ENCODE measurements around the gene PITPNC1. TPM values are rescaled to one million over a fixed set of nuclear protein-coding genes. Genes with fewer than 3 reads are reported as not detected.
A peak's percentile ranks its signal among the peaks of the same experiment; 100 is the strongest.

PITPNC1 gene
- total and polyA plus RNA-seq, 2 of the 13 experiments (the other 11 are each of a cell fraction or from before 2014, with no cell fraction given): 4.1 to 5.7 TPM

- no peak for TF ChIP-seq ZKSCAN5 (CRISPR knock-in tag; IDR thresholded peaks at IDR 0.05)
- peak; percentile 87 for TF ChIP-seq ZNF607 (CRISPR knock-in tag; IDR thresholded peaks at IDR 0.05; ENCODE audit: borderline replicate concordance)
- no peak for TF ChIP-seq RFX5 (IDR thresholded peaks at IDR 0.05; ENCODE audit: low read depth, low read length)
- no peak for TF ChIP-seq ZNF362 (CRISPR knock-in tag; IDR thresholded peaks at IDR 0.05; ENCODE audit: borderline replicate concordance)
- no peak for TF ChIP-seq CREBL2 (CRISPR knock-in tag; IDR thresholded peaks at IDR 0.05; ENCODE audit: borderline replicate concordance)
- TF ChIP-seq CENPT (CRISPR knock-in tag; IDR thresholded peaks at IDR 0.05; ENCODE audit: low read depth): no peak
- TF ChIP-seq ZNF317 (CRISPR knock-in tag; IDR thresholded peaks at IDR 0.05): no peak
- no peak for TF ChIP-seq SNRNP70 (IDR thresholded peaks at IDR 0.05; ENCODE audit: low read depth, low read length)
- TF ChIP-seq JUN (CRISPR knock-in tag; IDR thresholded peaks at IDR 0.05): no peak
- no peak for TF ChIP-seq STAT5B (CRISPR knock-in tag; IDR thresholded peaks at IDR 0.05)
- TF ChIP-seq DPF2 (CRISPR knock-in tag; IDR thresholded peaks at IDR 0.05; ENCODE audit: borderline replicate concordance, low read depth): no peak
- no peak for TF ChIP-seq ATAD3A (CRISPR knock-in tag; IDR thresholded peaks at IDR 0.05)
- TF ChIP-seq KLF9 (CRISPR knock-in tag; IDR thresholded peaks at IDR 0.05; ENCODE audit: low read depth): peak; percentile 42; the same call in 1 of the 2 replicates
- no peak for TF ChIP-seq ZNF589 (CRISPR knock-in tag; conservative IDR thresholded peaks at IDR 0.05)
- peak; percentile 71; the same call in 1 of the 2 replicates for TF ChIP-seq ZNF446 (CRISPR knock-in tag; IDR thresholded peaks at IDR 0.05)
- no peak for TF ChIP-seq CSRNP1 (CRISPR knock-in tag; IDR thresholded peaks at IDR 0.05)
- TF ChIP-seq HMGXB4 (CRISPR knock-in tag; IDR thresholded peaks at IDR 0.05; ENCODE audit: borderline replicate concordance in 1 of 2, low read depth in 1 of 2): peak; percentile 94
- no peak for TF ChIP-seq LCORL (IDR thresholded peaks at IDR 0.05)
- no peak for TF ChIP-seq LCORL (CRISPR knock-in tag; IDR thresholded peaks at IDR 0.05)
- TF ChIP-seq SRSF1 (optimal IDR thresholded peaks at IDR 0.05; ENCODE audit: low read depth, low read length): peak; percentile 57
- TF ChIP-seq HNRNPLL (IDR thresholded peaks at IDR 0.05; ENCODE audit: low read depth, low read length, poor library complexity, severe bottlenecking): peak; percentile 61
- TF ChIP-seq NONO (IDR thresholded peaks at IDR 0.05): no peak
- TF ChIP-seq NONO (CRISPR knock-in tag; conservative IDR thresholded peaks at IDR 0.05): no peak; the same call in 1 of the 2 replicates
- no peak for TF ChIP-seq TRIM24 (CRISPR knock-in tag; IDR thresholded peaks at IDR 0.05)
- TF ChIP-seq ZSCAN30 (CRISPR knock-in tag; IDR thresholded peaks at IDR 0.05): no peak
- no peak for TF ChIP-seq CHD2 (IDR thresholded peaks at IDR 0.05; ENCODE audit: low read depth, low read length)
- peak; percentile 75 for TF ChIP-seq ZNF709 (CRISPR knock-in tag; IDR thresholded peaks at IDR 0.05)
These were observed 1.6 kb downstream of the PITPNC1 start (continued) for GRCh38 chr17:67378454-67379250.
